HepG2 (cell line): ENCODE data around the gene TCF12.

Source experiments
- CTCF ChIP-seq: sonication (generic); formaldehyde crosslinking; IDR thresholded peaks from 2 replicates; pipeline ENCODE4 v1.5.0; 2020; ENCODE audit warnings: mild to moderate bottlenecking, missing genetic modification reagents, moderate library complexity
- POLR2AphosphoS2 ChIP-seq: IDR thresholded peaks from 2 replicates; pipeline ENCODE4 v1.6.1; 2011; ENCODE audit warnings: low read depth, low read length, improper control_type of control experiment
- SNAPC2 ChIP-seq: sonication (generic); formaldehyde crosslinking; IDR thresholded peaks from 2 replicates; pipeline ENCODE4 v1.8.1; 2022; ENCODE audit warnings: mild to moderate bottlenecking, missing genetic modification reagents
- ZNF232 ChIP-seq: sonication (generic); formaldehyde crosslinking; IDR thresholded peaks from 2 replicates; pipeline ENCODE4 v1.4.0; 2020; ENCODE audit warnings: missing genetic modification reagents, borderline replicate concordance

DNA sequence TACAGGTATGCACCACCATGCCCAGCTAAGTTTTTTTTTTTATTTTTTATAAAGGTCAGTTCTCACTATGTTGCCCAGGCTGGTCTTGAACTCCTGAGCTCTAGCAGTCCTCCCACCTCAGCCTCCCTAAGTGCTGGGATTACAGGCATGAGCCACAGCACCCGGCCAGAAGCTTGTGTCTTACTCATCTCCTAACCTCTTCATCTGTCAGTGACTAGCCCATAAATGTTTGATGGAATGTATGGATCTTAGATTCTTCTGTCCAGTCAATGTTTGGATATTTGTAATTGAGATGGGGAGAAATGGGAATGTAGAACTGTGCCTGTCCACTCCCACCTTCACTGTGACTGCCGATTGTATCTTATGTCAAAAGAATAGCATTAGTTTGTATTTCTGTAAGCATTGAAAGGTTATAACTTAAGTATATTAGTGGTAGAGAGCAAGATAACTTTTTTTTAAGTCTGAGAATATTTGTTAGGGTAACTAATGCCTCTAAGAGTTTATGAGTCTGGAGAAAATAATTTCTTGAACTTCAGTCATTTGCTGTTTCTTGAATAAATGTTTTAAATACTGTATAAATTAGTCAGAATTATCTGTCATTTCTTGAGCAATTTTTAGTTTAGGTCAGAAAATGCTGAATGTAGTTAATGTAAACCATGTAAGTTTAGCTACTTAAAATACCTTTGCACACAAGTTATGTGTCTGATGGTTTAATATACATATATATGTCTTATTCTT lies 242.5 kb downstream of the TCF12 start:
- no peak for TF ChIP-seq CTCF (CRISPR knock-in tag)
- no peak for TF ChIP-seq ZNF232 (CRISPR knock-in tag)
- TF ChIP-seq SNAPC2 = no peak
- no peak for TF ChIP-seq POLR2AphosphoS2
